ENCODE data around the gene FOXJ3. TPM values are rescaled to one million over a fixed set of nuclear protein-coding genes. Genes with fewer than 3 reads are reported as not detected.

Gene FOXJ3
- total RNA-seq, 4 donors from 2014 or later = 31.2 to 88.4 (median 81.5) TPM

- no peak for DNase-seq
- no peak for TF ChIP-seq POLR2A (IDR thresholded peaks at IDR 0.05)
- no peak for TF ChIP-seq CTCF (IDR thresholded peaks at IDR 0.05)
- Histone ChIP-seq H3K36me3 (no peaks in the 10 kb centered on the region), H3K4me3 (no peak overlapping the region), H3K27me3 (no peaks in the 10 kb centered on the region), H3K4me1 (no peaks in the 10 kb centered on the region), H3K27ac (no peak overlapping the region), H3K9me3 (no peaks in the 10 kb centered on the region)
- intact Hi-C loops (cut with DNase I; ENCODE audit: low total_unique reads) = no loop called here
These were observed 29.4 kb downstream of the FOXJ3 start for GRCh38 chr1:42305639-42306038.

GRCh38 chr1:42302034-42302433, 33.0 kb downstream of the FOXJ3 start:
- TF ChIP-seq POLR2A (IDR thresholded peaks at IDR 0.05) = no peak
- TF ChIP-seq CTCF (IDR thresholded peaks at IDR 0.05) = no peak
- Histone ChIP-seq H3K27me3 (no peaks in the 10 kb centered on the region), H3K36me3 (no peaks in the 10 kb centered on the region), H3K9me3 (no peaks in the 10 kb centered on the region), H3K4me3 (no peak overlapping the region), H3K27ac (no peak overlapping the region), H3K4me1 (no peaks in the 10 kb centered on the region)
- intact Hi-C loops (cut with DNase I; ENCODE audit: low total_unique reads) = no loop called here
- no peak for DNase-seq

- intact Hi-C loops (cut with DNase I; ENCODE audit: low total_unique reads) = no loop called here
These were observed 36.5 kb downstream of the FOXJ3 start for GRCh38 chr1:42298520-42298919.

GRCh38 chr1:42295816-42296215, 39.2 kb downstream of the FOXJ3 start:
- Histone ChIP-seq H3K4me3 (no peak overlapping the region), H3K27ac (no peak overlapping the region), H3K9me3 (no peaks in the 10 kb centered on the region), H3K27me3 (no peaks in the 10 kb centered on the region), H3K4me1 (no peaks in the 10 kb centered on the region), H3K36me3 (no peaks in the 10 kb centered on the region)
- DNase-seq = no peak
- TF ChIP-seq POLR2A (IDR thresholded peaks at IDR 0.05) (no peak), CTCF (IDR thresholded peaks at IDR 0.05) (no peak)
- intact Hi-C loops (cut with DNase I; ENCODE audit: low total_unique reads) = no loop called here

More at GRCh38 chr1:42298520-42298919, 36.5 kb downstream of the FOXJ3 start:
- Histone ChIP-seq H3K27me3 (no peaks in the 10 kb centered on the region), H3K27ac (no peak overlapping the region), H3K4me1 (no peaks in the 10 kb centered on the region), H3K36me3 (no peaks in the 10 kb centered on the region), H3K4me3 (no peak overlapping the region), H3K9me3 (no peaks in the 10 kb centered on the region)
- DNase-seq = no peak
- TF ChIP-seq POLR2A (IDR thresholded peaks at IDR 0.05) (no peak), CTCF (IDR thresholded peaks at IDR 0.05) (no peak)

GRCh38 chr1:42290130-42290529, 44.9 kb downstream of the FOXJ3 start:
- no peaks in the 10 kb centered on the region for H3K27me3 ChIP-seq
- intact Hi-C loops (cut with DNase I; ENCODE audit: low total_unique reads) = no loop called here
- no peaks in the 10 kb centered on the region for H3K36me3 ChIP-seq

More at GRCh38 chr1:42290130-42290529, 44.9 kb downstream of the FOXJ3 start:
- H3K4me1 ChIP-seq = peaks cover 0 to 8% of the 10 kb centered on the region in 2 donors
- DNase-seq = no peak
- no peaks in the 10 kb centered on the region for H3K9me3 ChIP-seq
- no peak overlapping the region for H3K4me3 ChIP-seq
- H3K27ac ChIP-seq = no peak overlapping the region
- TF ChIP-seq CTCF (IDR thresholded peaks at IDR 0.05) = no peak
- no peak for TF ChIP-seq POLR2A (IDR thresholded peaks at IDR 0.05)

Measured in uterus (tissue), 4 donors.